Measurements from ENCODE around the gene CCDC194.

CCDC194 gene

DNA sequence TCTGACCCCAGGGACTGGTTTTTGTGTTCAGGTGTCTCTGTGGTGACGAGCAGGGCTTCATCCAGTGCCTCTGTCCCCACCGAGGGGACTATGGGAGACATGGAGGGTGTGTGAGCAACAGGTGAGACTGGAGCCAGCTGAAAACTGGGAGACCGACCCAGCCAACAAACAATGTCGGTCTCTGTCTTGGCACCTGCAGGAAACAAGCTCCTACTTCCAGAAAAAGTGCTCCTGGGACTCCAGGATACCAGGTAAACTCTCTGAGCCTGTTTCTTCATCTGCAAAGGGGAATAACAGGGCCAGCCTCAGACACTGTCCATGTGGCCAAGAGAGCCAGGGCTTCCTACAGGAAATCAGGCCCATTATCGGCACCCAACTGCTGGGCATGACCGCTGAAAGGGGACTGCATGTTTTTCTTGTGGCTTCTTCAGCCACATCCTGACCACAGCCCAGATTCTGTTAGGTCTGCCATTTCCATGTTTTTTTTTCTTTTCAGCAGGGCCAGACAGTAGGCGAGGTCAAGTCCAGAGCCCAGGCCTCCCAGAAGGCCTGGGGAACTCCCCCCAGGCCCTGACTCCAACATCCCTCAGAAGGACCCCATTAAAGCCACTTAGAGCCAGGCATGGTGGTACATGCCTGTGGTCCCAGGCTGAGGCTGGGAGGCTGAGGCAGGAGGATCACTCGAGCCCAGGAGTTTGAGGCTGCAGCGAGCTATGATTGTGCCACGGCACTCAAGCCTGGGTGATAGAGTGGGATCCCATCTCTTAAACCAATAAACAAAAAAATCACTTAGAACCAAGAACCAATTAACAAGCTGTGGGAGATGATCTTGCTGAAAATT lies 12.3 kb upstream of the CCDC194 start:
- in situ Hi-C loops (cut with MboI; ENCODE audit: low sequenced_read_pairs): no loop called here

DNA sequence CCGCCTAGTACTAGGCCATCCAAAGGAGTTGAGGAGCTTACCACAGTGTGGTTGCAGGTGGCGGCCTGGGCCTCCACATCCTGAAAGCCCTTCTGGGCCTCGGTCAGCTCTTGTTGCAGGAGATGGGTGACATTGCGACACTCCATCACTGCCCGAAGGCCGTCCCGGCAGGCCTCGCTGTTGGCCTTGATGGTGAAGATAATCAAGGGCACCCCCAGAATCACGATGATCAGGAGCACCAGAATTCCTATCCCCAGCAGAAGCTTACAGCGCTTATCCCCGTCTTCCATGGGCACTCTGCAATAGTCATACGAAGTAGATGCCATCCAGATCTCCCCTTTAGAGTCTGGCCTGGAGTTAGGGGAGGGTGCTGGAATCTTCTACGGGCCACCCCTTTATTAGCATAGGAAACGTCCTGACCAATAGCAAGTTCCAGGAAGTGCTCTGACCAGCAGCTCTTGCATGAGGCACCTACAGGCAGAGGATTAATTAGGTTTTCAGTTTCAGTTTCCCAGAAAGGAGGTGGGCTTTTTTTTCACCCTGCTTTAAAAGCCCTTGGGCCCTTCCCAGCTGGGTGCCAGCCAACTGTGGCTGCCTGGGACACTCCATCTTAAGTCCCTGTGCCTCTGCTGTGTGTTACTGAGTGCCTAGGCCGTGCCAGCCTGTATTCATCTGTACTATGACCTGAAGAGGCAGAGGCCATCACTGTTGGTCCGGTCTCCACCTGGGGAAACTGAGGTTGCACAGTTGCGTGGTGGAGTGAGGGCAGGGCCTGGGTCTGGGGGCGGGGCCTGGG lies 11.5 kb upstream of the CCDC194 start, which contains the start of gene BST2:
Gene BST2 (minus strand): TSS at position 381 of the 796 bp plus-strand sequence. CDS start 55 bp downstream, at position 326.
- in situ Hi-C loops (cut with MboI; ENCODE audit: low sequenced_read_pairs): no loop called here

DNA sequence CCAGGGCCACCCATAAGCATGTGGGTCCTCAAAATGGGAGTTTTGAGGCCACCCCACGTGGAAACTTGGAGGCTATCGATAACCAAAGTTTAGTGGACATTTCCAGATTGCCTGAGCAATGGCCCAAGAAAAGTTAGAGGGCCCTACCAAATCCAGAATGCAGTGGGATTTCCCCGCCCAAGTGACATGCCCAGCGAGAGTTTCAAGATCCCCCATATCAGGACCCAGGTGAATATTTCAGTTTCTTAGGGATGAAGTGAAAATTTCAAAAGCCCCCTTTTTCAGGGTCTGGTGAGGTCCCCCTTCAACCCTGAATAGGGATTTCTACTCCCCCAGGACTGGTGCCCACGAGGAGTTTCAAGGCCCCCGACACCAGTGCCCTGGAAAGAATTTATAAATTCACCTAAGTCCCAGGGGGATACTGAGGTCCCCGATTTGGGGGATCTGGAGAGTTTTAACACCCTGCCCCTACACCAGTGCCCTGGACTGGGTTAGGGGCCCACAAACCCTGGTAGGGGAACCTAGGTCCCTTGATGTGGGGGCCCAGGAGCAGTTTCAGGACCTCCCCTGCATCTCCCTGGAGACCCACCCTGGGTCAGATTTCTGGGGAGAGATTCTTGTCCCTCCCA lies 10.7 kb upstream of the CCDC194 start:
- in situ Hi-C loops (cut with MboI; ENCODE audit: low sequenced_read_pairs): no loop called here

DNA sequence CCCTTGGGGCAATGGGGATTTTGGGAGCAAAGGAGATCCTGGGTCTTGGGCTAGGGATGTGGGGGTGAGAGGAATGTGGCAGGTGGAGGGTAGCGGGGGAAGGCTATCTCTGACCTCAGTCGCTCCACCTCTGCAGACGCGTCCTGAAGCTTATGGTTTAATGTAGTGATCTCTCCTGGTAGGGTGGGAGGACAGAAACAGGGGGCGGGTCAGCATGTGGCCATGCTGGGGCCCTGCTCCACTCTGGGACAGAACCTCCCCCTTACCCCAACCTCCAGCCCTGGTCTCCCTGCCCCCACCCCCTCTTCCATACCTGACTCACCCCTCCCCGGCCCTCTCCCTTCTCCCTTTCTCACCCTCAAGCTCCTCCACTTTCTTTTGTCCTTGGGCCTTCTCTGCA lies 10.0 kb upstream of the CCDC194 start:
- in situ Hi-C loops (cut with MboI; ENCODE audit: low sequenced_read_pairs): no loop called here

DNA sequence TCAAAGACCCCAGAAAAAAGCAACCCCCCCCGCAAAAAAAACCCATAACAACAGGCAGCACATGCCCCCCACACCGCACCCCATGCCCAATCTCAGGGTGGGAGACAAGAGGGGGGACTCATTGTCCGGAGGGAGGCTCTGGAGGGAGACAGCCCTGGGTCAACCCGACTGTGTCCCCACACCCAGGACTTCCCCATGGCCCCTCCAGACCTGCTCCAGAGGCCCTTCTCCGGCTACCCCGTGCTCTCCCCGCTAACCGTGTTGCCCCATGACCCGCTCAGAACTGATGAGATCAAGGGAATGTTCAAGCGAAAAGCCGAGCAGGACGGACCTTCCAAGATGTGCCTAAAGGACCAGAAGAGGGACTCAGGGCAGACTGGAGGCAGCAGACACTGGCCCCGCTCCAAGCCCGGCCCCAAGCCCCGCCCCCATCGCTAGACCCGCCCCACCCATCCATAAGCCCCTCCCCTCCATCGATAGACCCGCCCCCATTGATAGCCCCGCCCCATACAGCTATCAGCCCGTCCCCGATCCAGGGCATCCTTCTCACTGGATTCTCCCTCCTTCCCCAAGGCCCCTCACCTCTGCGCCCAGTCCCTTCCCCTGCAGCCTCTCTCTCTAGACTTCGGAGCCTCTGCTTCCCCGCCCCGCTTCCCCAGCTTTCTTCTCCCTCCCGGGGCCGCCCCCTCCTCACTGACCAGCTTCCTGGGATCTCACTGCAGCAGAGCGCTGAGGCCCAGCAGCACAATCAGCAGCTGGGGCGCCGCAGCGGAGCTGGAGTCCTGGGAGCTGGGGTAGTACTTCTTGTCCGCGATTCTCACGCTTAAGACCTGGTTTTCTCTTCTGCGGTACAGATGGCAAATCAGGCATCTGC lies 9.2 kb upstream of the CCDC194 start:
- in situ Hi-C loops (cut with MboI; ENCODE audit: low sequenced_read_pairs): no loop called here

DNA sequence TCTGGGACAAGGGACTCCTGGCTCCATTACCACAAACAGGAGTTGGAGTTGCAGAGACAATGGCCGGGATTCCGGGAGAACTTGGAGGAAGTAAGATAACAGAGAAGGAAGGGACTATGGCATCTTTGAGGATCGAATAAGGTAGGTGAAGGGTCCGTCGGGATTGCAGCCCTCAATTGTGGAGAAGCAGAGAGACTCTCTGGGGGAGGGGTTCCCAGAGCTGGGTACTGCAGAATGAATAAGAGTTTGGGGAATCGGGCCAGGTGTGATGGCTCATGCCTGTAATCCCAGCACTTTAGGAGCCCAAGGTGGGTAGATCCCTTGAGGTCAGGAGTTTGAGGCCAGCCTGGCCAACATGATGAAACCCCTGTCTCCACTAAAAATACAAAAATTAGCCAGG lies 7.6 kb upstream of the CCDC194 start:
- in situ Hi-C loops (cut with MboI; ENCODE audit: low sequenced_read_pairs): no loop called here

DNA sequence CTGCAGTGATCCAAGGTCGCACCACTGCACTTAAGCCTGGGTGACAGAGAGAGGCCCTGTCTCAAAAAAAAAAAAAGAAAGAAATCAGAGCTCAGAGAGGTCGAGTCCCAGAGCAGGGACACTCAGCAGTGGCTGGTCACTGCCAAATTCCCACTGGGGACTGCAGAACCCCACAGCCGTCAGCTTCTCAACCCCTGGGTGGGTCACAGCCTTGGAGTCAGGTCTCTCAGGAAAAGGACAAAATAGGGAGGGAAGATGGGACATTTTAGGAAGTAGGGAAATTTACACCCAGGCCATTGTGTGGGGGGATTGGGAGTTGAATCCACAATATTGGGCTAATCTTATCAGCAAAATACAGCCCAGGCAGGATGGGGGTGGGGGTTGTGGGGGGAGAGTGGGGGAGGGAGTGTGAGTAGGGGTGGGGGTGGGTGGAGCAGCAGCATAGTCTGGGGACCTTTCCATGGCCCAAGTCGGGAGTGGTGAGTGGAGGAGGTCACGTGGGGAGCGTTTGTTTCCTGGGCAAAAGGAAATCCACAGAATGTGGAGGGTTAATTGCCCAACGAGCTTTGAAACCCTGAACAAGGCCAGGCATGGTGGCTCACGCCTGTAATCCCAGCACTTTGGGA lies 5.0 kb upstream of the CCDC194 start:
- in situ Hi-C loops (cut with MboI; ENCODE audit: low sequenced_read_pairs): loop anchor here (5.0 kb wide), 1 partner anchor 68 kb away; no protein-coding TSS in a partner anchor

DNA sequence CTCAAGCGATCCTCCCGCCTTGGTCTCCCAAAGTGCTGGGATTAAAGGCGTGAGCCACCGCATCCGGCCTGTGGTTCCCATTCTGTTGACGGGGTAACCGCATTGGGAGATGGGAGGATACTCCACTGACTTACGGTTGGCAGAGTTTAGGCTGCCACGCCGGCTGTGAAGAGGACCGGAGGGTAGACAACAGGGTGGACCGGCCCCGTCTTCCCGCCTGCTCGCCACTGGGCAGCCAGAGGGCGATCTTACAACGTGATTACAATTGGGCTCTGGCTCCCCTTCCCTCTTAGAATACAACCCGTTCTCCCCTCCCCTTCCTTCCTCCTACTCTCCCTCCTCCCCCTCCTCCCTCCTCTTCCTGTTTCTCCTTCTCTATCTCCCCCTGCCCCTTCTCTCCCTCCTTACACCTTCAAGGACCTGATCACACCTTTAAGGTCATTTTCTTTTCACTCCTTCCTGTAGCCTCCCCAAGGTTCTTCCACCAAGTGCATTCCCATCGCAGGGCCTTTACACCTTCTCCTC lies 957 bp upstream of the CCDC194 start:
- in situ Hi-C loops (cut with MboI; ENCODE audit: low sequenced_read_pairs): loop anchor here (5.0 kb wide), 1 partner anchor 72 kb away; no protein-coding TSS in a partner anchor

DNA sequence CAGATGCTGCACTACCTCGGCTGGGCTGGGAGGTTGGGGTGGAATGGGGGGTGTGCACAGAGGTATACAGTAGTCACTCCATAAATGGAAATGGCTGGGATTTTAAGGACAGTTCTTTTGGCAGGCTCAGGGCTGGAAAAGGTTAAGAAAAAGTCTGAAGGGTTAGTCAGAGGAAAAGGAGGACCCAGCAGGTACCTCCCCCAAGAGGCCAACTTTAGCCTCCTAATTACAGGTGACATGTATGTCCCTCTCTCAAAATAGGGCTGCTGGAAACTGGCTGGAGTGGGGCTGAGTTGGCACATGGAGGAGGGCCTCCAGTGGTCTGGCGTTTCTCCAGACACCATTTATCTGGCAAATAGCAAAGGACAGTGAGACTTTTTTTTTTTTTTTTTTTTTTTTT lies 994 bp downstream of the CCDC194 start:
- in situ Hi-C loops (cut with MboI; ENCODE audit: low sequenced_read_pairs): no loop called here

DNA sequence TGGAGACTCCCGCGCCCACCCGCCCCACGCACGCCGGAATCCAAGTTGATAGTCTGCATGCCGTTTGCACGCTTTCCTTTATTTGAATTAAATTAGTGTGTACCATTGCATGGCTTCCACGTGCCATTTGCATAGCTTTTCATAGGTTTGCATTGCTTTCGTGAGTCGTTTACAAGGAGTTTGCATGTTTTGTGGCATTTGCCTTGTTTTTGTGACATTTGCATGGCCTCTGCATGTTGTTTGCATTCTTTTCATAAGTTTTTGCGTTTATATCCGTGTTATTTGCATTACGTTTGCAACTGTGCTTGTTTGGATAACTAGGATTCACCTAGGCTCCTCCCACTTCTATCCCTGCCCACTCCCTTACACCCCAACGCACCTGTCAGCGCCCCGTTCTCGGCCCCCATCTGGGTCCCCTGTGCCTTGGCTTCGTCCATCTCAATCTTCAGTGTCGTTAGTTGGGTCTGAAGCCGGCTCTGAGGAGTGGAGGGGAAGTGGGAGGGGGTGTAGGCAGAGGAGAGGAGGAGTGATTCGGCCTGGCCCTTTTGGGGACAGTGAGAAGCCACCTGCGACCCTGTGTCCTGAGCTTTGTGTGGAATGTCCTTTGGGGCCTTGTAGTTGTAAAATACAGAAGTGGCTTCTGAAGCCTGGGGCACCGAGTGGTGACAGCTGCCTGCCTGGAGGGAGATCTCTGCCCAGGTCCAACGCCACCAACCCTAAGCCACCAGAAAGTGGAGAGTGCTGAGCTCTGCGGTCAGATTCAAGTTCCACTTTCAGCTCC lies 2.4 kb downstream of the CCDC194 start:
- in situ Hi-C loops (cut with MboI; ENCODE audit: low sequenced_read_pairs): no loop called here

DNA sequence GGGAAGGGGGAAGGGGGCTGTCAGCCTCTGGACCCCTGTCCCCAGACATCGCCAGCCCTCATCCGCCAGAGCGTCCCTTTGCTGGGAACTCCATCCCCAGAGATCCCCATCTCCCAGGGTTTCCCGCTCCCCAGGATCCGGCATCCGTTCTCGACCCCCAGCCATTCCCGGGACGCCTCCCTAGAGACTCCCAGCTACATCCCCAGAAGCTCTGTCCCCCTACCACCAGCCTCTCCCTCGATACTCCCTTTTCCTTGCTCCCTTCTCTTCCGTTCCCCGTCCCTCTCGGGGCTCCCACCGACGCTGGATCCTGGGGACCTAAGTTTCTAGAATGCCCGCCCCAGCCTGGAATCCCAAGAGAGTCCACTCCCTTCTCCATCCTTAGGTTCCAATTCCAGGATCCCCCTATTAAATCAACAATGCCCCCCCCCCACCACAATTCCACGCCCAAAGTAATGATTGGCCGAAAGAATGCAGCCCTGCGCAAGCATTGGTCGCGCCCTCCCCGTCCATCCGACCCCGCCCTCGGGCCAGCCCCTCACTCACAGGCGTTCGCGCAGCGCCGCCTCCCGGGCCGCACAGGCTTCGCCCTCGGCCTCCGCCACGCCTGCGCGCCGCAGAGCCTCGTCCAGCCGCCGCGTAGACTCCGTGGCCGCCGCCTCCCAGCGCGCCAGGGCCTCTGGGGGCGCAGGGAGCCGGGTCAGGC lies 3.2 kb downstream of the CCDC194 start:
- in situ Hi-C loops (cut with MboI; ENCODE audit: low sequenced_read_pairs): no loop called here

DNA sequence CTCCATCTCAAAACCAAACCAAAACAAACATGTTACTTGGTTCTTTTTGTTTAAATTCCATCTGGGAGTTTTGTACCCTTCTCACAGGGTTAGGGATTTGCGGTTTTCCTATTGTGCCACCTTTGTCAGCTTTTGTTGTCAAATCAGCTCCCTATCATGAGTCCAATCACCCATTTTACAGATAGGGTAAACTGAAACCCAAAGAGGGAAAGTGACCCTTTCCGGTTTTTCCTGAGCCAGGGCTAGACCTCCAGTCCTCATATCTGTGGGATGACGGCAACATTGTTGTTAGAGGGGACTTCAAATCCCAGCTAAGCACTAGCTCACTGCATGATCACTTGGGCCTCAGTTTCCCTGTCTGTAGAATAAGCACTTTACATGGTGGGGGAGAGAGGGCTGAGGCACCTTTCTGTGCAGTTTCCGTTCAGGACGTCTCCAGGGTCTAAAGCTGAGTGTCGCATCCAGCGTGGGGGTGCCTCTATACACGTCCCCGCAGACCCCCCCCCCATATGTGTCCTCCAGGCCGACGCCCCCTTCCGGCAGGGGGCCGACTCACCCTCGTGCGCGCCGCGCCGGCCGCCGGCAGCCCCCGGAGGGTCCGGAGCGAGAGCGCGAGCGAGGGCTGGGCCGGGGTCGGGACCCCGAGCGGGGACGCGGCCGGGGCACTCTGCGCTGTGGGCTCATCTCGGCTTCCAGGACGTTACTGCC lies 3.9 kb downstream of the CCDC194 start:
- in situ Hi-C loops (cut with MboI; ENCODE audit: low sequenced_read_pairs): loop anchor here (5.0 kb wide), 2 partner anchors 43 to 103 kb away; no protein-coding TSS in a partner anchor

DNA sequence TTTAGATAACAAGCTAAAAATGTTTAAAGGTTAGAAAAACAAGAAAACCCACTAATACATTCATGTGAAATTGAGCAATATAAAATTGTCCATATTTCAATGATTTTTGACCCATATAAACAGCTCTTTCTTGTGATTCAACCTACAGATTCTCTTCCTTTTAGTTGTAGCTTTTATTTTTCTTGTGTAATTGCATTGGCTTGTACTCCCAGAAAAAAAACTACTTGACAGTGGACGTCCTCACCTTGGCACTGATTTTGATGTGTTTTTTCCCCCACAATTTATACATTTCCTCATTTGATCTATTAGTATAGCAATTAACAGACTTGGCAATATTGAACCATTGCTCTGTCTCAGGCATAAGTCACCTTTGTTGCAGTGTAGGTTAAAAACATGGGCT lies 4.7 kb downstream of the CCDC194 start:
- in situ Hi-C loops (cut with MboI; ENCODE audit: low sequenced_read_pairs): loop anchor here (5.0 kb wide), 2 partner anchors 42 to 102 kb away; no protein-coding TSS in a partner anchor

DNA sequence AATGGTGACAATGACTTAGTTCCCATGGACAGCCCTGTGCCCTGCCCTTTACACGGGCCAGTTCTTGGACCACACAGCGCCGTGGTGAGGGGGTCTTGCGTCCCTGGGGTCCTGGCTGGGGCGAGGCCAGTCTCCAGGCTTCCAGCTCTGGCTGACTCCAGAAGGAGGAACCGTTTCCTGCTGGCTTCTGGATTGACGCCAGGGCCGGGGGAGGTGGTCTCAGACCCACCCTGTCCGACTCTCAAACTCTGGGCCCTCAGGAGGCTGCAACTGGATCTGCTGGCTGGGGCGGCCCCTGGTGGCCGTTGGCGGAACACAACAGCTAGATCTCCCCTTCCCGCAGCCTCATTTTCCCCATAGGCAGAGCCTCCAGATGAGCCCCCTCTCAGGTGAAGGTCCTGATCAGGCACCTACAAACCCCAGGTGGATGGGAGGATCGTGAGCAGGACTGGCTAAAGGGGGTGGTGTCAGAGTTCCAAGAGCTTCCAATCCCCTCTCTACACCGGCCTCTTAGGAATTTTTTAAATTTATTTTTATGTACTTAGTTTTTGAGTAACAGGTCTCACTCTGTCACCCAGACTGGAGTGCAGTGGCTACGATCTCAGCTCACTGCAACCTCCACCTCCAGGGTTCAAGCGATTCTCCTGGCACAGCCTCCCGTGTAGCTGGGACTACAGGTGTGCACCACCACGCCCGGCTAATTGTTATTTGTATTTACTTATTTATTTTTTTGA lies 8.0 kb downstream of the CCDC194 start:
- in situ Hi-C loops (cut with MboI; ENCODE audit: low sequenced_read_pairs): loop anchor here (5.0 kb wide), 2 partner anchors 39 to 99 kb away; no protein-coding TSS in a partner anchor

DNA sequence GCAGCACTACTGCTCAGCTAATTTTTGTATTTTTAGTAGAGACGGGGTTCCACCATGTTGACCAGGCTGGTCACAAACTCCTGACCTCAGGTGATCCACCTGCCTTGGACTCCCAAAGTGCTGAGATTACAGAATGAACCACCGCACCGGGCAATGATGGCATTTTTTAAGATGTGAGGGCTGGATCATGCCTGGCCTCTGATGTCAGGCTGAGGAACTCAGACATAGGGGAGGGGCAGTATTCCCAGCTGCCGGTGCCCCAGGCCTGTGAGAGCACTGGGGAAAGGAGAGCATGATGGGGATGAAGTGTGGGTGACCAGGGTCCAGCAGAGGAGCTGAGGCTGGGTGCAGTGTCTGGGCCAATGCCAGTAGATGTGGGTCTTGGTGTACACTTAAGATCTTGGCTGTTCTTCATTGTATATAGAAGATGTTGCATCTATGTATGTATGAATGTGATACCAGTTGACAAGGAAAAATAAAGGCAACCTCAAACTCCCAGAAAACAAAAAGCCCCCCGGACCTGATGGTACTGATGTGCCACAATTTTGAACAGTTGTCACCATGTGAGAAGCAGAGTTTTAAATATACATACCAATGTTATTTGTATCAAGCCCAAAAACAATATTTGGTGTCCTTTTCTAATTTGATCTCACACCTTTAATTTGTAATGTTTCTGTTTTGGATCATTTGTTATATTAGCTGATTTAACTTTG lies 13.4 kb downstream of the CCDC194 start:
- in situ Hi-C loops (cut with MboI; ENCODE audit: low sequenced_read_pairs): no loop called here

DNA sequence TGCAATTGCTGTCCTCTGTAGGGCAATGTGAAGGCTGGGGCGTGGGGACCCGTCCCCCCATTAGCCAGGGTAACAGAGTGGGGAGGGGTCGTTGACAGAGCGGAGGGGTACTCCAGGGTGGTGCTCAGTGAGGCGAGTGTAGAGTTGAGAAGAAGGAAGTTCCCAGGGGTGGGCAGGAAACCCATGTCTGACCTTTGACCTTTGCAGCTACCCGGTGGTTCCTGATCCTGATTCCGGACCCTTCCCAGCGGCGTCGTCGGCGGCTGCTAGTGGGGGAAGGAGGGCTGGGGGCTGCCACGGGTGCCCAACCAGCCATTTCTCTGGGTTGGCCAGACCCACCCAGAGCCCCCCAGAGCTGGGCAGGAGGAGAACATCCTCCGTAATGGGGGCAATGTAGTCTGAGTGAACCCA lies 14.8 kb downstream of the CCDC194 start:
- in situ Hi-C loops (cut with MboI; ENCODE audit: low sequenced_read_pairs): no loop called here

Data from HL-60/S4 (cell line).